CD4-positive, CD25-positive, alpha-beta regulatory T cell (primary cell): ENCODE data around the gene INSYN2A. TPM values are rescaled to one million over a fixed set of nuclear protein-coding genes. Genes with fewer than 3 reads are reported as not detected.

Experiments used
- ATAC-seq, 2 donors: fragments of 150-1000 bp; cut with Tn5 transposase; one replicate each; pipeline ENCODE4 v1.10.0; 2021; ENCODE audit warnings: low read depth in 2 of 2, moderate number of reproducible peaks in 2 of 2, moderate library complexity in 1 of 2
- DNase-seq, 3 donors: peaks; one replicate each; pipeline versions ENCODE4 v3.0.0 to v3.0.0-alpha.2; 2012 to 2022; ENCODE audit warnings: mixed read lengths in 1 of 3
- H3K27ac ChIP-seq: one replicate; pipeline ENCODE4 v1.7.0; 2013; ENCODE audit warnings: mild to moderate bottlenecking, low read length; ENCODE audit not compliant: insufficient read depth, poor library complexity, severe bottlenecking
- H3K27me3 ChIP-seq: one replicate; pipeline ENCODE4 v1.7.0; 2013; ENCODE audit warnings: low read length; ENCODE audit not compliant: control insufficient read depth, insufficient read depth
- H3K36me3 ChIP-seq: one replicate; pipeline ENCODE4 v1.7.0; 2013; ENCODE audit warnings: mild to moderate bottlenecking, low read length, moderate library complexity; ENCODE audit not compliant: control insufficient read depth, insufficient read depth
- H3K4me1 ChIP-seq: 2 replicates; pipeline ENCODE4 v1.7.0; 2013; ENCODE audit warnings: mild to moderate bottlenecking, low read length; ENCODE audit not compliant: insufficient read depth, control insufficient read depth, poor library complexity, severe bottlenecking
- H3K4me3 ChIP-seq: one replicate; pipeline ENCODE4 v1.7.0; 2013; ENCODE audit warnings: low read depth, mild to moderate bottlenecking, low read length, moderate library complexity
- H3K9me3 ChIP-seq, 2 experiments: 1 replicate in 1 of 2; 2 replicates in 1 of 2; pipeline ENCODE4 v1.7.0; 2013; ENCODE audit warnings: low read length in 2 of 2, mild to moderate bottlenecking in 1 of 2, moderate library complexity in 1 of 2; ENCODE audit not compliant: control insufficient read depth in 2 of 2
- H3K27ac Mint-ChIP-seq, 3 donors: one replicate each; pipeline ENCODE4 v1.8.0; 2020 to 2022; ENCODE audit warnings: mild to moderate bottlenecking in 3 of 3, mixed read lengths in 3 of 3, moderate library complexity in 2 of 3
- H3K27me3 Mint-ChIP-seq: one replicate; pipeline ENCODE4 v1.8.0; 2022; ENCODE audit warnings: mild to moderate bottlenecking, mixed read lengths
- H3K36me3 Mint-ChIP-seq: one replicate; pipeline ENCODE4 v1.8.0; 2020; ENCODE audit warnings: mixed read lengths
- H3K4me1 Mint-ChIP-seq, 4 donors: one replicate each; pipeline ENCODE4 v1.8.0; 2020 to 2022; ENCODE audit warnings: mixed read lengths in 4 of 4, mild to moderate bottlenecking in 1 of 4
- H3K4me3 Mint-ChIP-seq, 4 donors: one replicate each; pipeline ENCODE4 v1.8.0; 2020 to 2022; ENCODE audit warnings: mild to moderate bottlenecking in 4 of 4, mixed read lengths in 4 of 4, moderate library complexity in 3 of 4
- H3K9me3 Mint-ChIP-seq, 7 donors: one replicate each; pipeline ENCODE4 v1.8.0; 2020 to 2022; ENCODE audit warnings: mixed read lengths in 7 of 7, mild to moderate bottlenecking in 3 of 7, moderate library complexity in 2 of 7
- polyA plus RNA-seq, 4 donors: library from polyadenylated mRNA; unstranded; fragments of 300-500 nt; fragmentation: Illumina TruSeq; gene quantifications; one replicate each; pipeline ENCODE4 v1.2.3, GENCODE V29; 2021
- total RNA-seq: library from RNA; stranded (reverse); gene quantifications from one replicate; pipeline ENCODE4 v1.2.3, GENCODE V29; 2022

INSYN2A gene, protein sequence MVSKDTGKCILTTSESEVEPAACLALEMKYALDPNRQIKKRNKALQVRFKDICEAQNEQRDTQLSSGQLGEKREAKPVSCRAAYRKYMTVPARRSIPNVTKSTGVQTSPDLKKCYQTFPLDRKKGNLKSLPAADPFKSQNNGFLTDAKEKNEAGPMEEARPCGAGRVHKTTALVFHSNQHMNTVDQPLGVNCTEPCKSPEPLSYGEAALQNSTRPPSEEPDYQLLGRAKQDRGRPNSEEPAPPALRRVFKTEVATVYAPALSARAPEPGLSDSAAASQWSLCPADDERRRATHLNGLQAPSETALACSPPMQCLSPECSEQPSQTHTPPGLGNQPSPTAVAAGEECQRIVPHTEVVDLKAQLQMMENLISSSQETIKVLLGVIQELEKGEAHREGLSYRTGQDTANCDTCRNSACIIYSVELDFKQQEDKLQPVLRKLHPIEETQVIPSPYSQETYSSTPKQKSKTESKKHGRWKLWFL
- total RNA-seq (not detected), polyA plus RNA-seq (not detected)

DNA sequence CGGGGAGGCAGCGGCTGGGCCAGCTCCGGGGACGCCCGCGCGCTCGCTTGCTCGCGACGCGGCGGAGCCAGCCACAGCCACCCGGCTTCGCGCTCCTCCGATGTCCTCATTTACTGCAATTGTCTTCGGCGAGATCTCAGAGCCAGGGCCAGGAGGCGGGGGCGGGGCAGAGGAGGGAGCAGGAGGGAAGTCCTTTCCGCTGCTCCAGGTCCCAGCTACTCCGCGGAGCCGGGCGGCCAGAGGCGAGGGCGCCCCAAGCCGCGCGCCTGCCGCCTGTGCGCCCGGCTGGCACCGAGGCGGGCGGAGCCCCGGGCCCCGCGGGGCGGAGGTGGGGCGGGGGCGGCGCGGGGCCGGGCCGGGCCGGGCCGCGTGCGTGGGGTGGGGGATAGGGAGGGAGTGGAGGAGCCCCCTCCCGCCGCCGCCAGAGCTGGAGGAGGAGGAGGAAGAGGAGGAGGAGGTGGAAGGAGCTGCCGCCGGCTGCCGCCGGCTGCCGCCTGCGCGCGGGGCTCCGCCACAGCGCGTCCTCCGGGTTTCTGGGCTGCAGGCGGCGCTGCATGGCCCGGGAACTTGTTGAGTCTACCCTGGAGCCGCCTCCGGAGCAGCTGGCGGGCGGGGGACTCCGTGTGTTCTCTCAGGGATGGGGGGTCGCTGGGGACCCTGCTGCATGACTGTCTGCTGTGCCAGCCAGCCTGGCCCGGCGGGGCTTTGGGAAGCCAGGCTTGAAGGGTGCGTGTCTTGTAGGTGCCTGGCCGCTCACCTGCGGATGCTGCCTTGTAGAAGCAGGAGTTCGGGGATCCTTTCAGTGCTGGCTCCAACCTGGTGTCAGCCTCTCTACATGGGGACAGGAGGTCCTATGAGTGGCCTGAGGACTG lies at the start of gene INSYN2A:
Gene INSYN2A (minus strand): TSS at position 310 of the 872 bp plus-strand sequence. CDS start 20,196 bp downstream, outside the sequence.
- Mint-ChIP-seq H3K9me3 (peaks cover 0 to 5% (median 0%) of the 10 kb centered on the region in 7 donors), H3K27ac (no peak within 1 kb of the TSS), H3K36me3 (no peaks in the 10 kb centered on the region), H3K4me1 (peaks cover 0 to 3% (median 0%) of the 10 kb centered on the region in 4 donors), H3K27me3 (peaks cover 22% of the 10 kb centered on the region), H3K4me3 (peak within 1 kb of the TSS in 1 of 4 donors; percentile 13)
- DNase-seq (no peak), ATAC-seq (no peak)
- Histone ChIP-seq H3K36me3 (no peaks in the 10 kb centered on the region), H3K27ac (no peak within 1 kb of the TSS), H3K27me3 (peaks cover 2% of the 10 kb centered on the region), H3K4me3 (no peak within 1 kb of the TSS), H3K9me3 (no peaks in the 10 kb centered on the region), H3K4me1 (no peaks in the 10 kb centered on the region)

DNA sequence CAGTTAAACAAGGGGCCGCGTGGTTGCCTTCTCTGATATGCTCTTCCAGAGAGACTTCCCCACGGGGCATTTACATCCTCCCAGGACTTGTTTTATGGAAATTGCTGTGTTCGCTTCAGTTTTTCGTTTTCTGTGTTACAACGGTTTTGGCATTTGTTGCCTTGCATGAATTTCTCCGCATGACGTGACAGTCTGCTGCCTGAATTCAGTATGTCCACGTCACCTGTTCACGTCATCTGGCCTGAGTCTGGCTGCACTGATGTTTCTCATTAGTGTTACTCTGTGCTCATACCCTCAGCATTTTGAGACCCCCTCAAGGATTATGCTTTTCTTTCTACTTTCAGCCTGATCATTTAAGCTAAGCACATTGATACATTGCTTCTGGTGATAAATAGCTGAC lies 49.1 kb upstream of the INSYN2A start:
- Mint-ChIP-seq H3K27me3 (no peaks in the 10 kb centered on the region), H3K9me3 (no peaks in the 10 kb centered on the region), H3K4me3 (no peak overlapping the region), H3K4me1 (no peaks in the 10 kb centered on the region), H3K27ac (no peak overlapping the region), H3K36me3 (no peaks in the 10 kb centered on the region)
- Histone ChIP-seq H3K36me3 (no peaks in the 10 kb centered on the region), H3K9me3 (no peaks in the 10 kb centered on the region), H3K4me3 (no peak overlapping the region), H3K27me3 (no peaks in the 10 kb centered on the region), H3K4me1 (no peaks in the 10 kb centered on the region), H3K27ac (no peak overlapping the region)
- ATAC-seq (no peak), DNase-seq (no peak)

- DNase-seq = peak in 1 of 3 donors; percentile 10
- Mint-ChIP-seq H3K4me3 (no peak overlapping the region), H3K27me3 (no peaks in the 10 kb centered on the region), H3K9me3 (no peaks in the 10 kb centered on the region), H3K36me3 (no peaks in the 10 kb centered on the region), H3K27ac (no peak overlapping the region), H3K4me1 (no peaks in the 10 kb centered on the region)
- no peaks in the 10 kb centered on the region for H3K4me1 ChIP-seq
- no peaks in the 10 kb centered on the region for H3K9me3 ChIP-seq
- ATAC-seq = no peak
- no peak overlapping the region for H3K27ac ChIP-seq
- no peaks in the 10 kb centered on the region for H3K36me3 ChIP-seq
- no peak overlapping the region for H3K4me3 ChIP-seq
- no peaks in the 10 kb centered on the region for H3K27me3 ChIP-seq
These were observed 47.3 kb upstream of the INSYN2A start for GRCh38 chr10:127243490-127244272.

DNA sequence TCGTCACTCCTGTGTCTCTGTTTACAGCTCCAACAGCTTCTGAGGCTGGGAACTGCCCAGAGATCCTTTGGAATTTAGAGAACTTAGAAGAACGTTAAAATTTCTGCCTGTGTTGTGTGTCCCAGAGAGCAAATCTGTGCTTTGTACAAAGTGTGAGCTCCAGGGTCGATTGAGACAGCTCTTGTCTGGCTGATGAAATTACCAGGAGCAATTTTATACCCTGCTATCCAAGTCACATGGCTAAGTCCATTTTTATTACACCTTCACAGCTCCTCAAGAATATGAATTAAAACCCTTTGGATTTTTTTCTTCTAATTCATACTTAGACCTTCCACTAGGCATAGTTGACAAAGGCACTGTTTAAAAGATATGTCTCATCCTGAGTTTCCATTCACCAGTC lies 46.5 kb upstream of the INSYN2A start:
- H3K4me3 ChIP-seq = no peak overlapping the region
- H3K9me3 ChIP-seq = no peaks in the 10 kb centered on the region
- H3K36me3 ChIP-seq = no peaks in the 10 kb centered on the region
- Mint-ChIP-seq H3K9me3 (peaks cover 0 to 2% (median 0%) of the 10 kb centered on the region in 7 donors), H3K27ac (no peak overlapping the region), H3K27me3 (no peaks in the 10 kb centered on the region), H3K4me1 (no peaks in the 10 kb centered on the region), H3K4me3 (no peak overlapping the region), H3K36me3 (no peaks in the 10 kb centered on the region)
- H3K27me3 ChIP-seq = no peaks in the 10 kb centered on the region
- no peak for DNase-seq
- H3K27ac ChIP-seq = no peak overlapping the region
- no peaks in the 10 kb centered on the region for H3K4me1 ChIP-seq
- no peak for ATAC-seq

DNA sequence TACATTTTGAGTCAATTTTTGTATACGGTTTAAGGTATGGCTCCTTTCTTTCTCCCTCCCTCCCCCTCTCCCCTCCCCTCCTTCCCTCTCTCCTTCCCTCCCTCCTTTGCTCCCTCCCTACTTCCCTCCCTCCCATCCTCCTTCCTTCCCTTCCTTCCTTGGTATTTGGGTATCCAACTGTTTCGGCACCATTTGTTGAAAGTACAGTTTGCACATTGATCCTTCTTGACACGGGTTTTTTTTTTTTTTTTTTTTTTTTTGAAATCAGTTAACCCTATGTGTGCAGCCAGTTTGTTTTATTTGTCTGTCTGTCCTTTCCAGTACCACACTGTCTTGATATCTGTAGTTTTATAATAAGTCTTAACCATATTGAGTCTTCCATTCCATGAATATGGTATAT lies 39.9 kb upstream of the INSYN2A start:
- no peaks in the 10 kb centered on the region for H3K4me1 ChIP-seq
- H3K27me3 Mint-ChIP-seq = no peaks in the 10 kb centered on the region
- H3K4me3 Mint-ChIP-seq = no peak overlapping the region
- no peak overlapping the region for H3K4me3 ChIP-seq
- peaks cover 0 to 2% (median 0%) of the 10 kb centered on the region in 7 donors for H3K9me3 Mint-ChIP-seq
- H3K27me3 ChIP-seq = no peaks in the 10 kb centered on the region
- no peaks in the 10 kb centered on the region for H3K36me3 ChIP-seq
- H3K27ac Mint-ChIP-seq = no peak overlapping the region
- DNase-seq (no peak), ATAC-seq (no peak)
- no peaks in the 10 kb centered on the region for H3K4me1 Mint-ChIP-seq
- H3K27ac ChIP-seq = no peak overlapping the region
- H3K36me3 Mint-ChIP-seq = no peaks in the 10 kb centered on the region
- H3K9me3 ChIP-seq = no peaks in the 10 kb centered on the region

DNA sequence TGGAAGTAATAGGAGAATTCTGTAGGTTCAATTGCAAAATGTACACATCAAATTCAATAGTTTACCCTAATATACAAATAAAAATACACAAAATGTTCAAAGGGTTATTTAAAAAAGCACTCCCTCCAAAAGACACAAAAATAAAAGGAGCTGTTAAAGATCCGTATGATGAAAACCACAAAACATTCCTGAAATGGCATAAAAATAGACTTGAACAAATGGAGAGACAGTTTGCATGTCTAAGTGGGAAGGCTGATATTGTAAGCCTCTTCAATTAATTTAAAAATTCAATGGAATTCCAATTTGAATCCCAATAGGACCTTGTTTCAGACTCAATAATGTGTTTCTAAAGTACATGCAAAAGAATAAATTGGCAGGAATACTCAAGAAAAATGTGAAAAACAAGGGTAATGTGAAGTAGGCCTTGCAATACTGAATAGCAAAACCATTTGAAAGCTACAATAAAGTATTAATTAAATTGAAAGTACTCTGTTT lies 38.0 kb upstream of the INSYN2A start:
- H3K4me1 ChIP-seq = no peaks in the 10 kb centered on the region
- no peaks in the 10 kb centered on the region for H3K27me3 ChIP-seq
- H3K36me3 ChIP-seq = no peaks in the 10 kb centered on the region
- Mint-ChIP-seq H3K27me3 (no peaks in the 10 kb centered on the region), H3K9me3 (peaks cover 0 to 2% (median 0%) of the 10 kb centered on the region in 7 donors), H3K36me3 (no peaks in the 10 kb centered on the region), H3K4me1 (no peaks in the 10 kb centered on the region), H3K4me3 (no peak overlapping the region), H3K27ac (no peak overlapping the region)
- H3K4me3 ChIP-seq = no peak overlapping the region
- H3K9me3 ChIP-seq = no peaks in the 10 kb centered on the region
- DNase-seq = no peak
- no peak overlapping the region for H3K27ac ChIP-seq
- ATAC-seq = no peak

DNA sequence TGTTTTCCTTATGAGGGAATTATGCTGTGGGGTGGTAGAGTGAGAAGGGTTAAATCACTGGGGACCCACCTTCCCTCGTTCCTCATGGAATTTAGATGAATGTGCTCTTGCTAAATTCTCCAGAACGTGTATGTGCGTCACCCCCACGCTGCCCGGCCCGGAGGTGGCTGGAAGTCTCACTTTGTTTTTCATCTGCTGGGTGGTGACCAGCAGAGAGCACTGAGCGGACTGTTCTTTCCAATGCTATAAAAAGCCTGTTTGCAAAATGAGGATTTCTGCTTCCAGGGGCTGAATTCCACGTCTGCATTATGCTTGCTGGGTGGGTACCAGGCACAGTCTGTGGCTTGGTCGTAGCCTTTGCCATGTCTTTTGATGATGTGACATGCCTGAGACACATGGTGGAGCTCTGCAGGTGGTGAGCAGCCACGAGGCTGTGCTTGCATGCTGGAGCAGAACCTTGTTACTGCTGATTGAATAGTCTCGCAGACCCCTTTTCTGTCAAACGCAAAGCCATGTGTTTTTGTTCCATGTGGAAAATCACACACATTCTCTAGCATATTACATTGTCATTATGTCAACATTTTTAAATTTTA lies 31.9 kb upstream of the INSYN2A start:
- Mint-ChIP-seq H3K4me1 (no peaks in the 10 kb centered on the region), H3K9me3 (peaks cover 0 to 1% (median 0%) of the 10 kb centered on the region in 7 donors), H3K27ac (no peak overlapping the region), H3K27me3 (no peaks in the 10 kb centered on the region), H3K4me3 (no peak overlapping the region), H3K36me3 (no peaks in the 10 kb centered on the region)
- Histone ChIP-seq H3K9me3 (no peaks in the 10 kb centered on the region), H3K4me3 (no peak overlapping the region), H3K4me1 (no peaks in the 10 kb centered on the region), H3K36me3 (no peaks in the 10 kb centered on the region), H3K27me3 (no peaks in the 10 kb centered on the region), H3K27ac (no peak overlapping the region)
- ATAC-seq (no peak), DNase-seq (no peak)
